HG02763 (cell line): ENCODE data around the gene SIVA1.

Experiments used
- ATAC-seq: cut with Tn5 transposase; IDR thresholded peaks from one replicate; pipeline ENCODE4 v1.9.1; 2021; ENCODE audit warnings: mild to moderate bottlenecking, moderate library complexity; ENCODE audit not compliant: unreplicated experiment

The SIVA1 gene

DNA sequence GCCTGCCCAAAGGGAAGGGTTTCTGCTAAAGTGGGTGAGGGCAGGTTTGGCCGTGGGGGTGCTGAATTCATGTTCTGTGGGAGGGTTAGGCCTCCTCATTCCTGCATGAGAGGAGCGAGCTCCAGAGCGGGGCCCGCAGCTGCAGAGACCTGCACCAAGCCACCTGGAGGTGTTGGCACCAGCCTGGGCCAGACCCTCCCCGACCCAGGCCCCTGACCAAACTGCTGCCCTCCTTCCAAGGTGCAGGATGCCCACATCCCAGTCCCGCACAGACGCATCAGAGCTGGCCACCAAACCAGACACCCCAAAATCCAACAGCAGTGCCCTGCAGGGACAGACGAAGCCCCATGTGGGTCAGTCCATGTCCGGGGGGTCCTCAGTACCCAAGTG is 18.4 kb upstream of the SIVA1 start:
- no peak for ATAC-seq

DNA sequence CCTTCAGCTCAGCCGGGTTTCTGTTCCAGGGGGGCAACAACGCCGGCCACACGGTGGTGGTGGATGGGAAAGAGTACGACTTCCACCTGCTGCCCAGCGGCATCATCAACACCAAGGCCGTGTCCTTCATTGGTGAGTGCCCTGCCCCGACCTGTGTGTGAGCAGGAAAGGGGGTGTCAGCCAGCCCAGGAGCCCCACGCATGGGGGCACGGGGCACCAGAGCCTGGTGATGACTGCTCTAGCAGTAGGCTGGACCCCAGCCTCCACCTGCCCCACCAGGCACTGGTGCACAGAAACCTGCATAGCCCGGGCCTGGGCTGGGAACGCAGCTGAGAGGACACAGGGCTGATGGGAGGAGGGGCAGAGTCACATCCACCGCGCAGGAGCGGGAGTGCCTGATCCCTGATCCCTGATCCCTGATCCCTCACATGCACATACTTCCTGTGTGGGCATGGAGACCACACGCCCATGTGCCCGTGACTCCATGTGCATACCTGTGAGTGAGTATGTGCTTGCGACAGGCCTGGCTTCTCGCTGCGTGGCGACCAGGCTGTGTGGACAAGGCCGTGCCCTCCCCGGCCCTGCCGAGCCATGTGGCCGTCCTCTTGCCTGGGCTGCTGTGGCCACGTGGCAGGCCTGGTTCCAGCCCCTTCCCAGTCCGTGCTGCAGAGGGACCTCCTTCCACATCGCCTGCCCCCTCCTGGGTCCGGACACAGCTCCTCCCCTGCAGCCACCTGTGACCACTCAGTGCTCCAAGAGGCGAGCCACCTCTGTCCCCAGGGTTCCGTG is 17.8 kb upstream of the SIVA1 start:
- no peak for ATAC-seq

DNA sequence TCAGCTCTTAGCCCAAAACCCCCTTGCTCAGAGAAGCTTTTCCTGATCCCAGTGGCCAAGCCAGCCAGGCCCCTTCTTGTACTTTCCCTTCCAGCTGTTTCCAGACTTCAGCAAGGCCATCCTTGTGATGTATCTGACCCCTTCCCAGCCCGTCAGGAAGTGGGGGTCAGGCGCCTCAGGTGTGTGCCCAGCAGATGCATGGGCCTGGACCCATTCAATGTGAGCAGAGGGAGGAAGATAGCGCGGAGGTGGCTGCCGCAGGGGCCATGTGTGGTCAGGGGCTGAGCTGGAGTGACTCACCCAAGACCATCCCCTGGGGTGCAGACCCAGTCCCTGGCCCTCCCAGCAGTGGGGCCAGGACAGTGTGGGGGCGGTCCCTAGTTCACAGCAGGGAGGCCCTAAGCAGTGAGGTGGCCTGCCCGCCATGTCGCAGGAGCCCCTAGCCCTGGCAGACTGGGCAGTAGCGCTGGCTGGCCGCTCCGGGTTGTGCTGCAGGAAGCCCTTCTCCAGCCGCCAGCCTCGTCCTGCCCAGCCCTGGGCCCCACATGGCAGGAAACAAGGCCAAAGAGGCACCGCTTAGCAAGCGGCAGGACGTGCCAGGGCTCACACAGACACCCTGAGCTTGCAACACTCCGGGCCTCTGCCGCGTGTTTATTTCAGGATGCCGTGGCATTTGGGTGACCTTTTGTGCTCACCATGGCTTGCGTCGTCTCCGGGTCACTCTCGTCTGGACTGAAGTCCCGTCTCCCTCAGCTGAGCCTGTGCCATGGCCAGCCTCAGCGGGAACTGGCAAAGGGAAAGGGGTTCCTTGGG is 16.9 kb upstream of the SIVA1 start:
- ATAC-seq = no peak

DNA sequence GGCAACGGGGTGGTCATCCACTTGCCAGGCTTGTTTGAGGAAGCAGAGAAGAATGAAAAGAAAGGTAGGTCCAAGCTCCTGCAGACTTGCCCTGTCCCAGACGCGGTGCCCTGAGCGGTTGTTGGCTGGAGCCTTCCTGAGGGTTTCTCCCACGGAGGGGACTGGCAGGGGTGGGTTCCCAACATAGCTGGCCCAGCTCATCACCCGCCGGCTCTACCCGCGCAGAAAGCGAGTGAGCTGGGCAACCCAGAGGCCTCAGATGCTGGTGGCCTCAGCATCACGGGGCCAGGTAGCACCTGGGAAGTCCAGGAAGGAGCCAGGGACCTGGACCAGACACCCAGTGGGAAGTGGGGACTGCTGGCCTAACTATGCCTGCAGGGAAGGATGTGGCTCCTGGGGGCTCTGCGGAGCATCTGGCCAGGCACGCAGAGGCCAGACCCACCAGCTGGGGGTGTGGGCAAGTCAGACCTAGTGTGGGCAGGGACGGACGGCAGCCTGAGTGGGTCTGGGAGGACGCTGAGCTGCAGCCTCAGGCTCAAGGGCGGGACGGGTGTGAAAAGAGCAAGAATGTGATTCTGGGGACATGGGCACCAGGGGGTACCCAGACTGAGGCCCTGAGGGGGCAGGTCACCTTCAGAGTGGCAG is 14.4 kb upstream of the SIVA1 start:
- ATAC-seq = no peak

DNA sequence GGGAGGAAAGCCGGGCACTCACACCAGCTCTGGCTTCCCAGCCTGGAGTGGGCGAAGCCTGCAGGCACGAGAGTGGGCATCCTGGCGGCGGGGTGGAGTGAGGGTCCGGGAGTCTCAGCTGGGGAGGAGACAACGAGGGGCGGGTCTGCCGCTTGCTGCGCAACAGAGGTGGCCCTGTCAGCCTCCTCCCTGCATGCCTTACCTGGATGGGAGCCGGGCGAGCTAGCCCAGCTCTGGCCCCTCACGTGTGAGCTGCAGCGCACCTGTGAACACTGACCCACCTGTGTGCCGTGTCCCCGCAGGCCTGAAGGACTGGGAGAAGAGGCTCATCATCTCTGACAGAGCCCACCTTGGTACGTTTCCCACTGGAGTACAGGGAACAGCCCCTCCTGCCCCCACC is 13.9 kb upstream of the SIVA1 start:
- no peak for ATAC-seq

DNA sequence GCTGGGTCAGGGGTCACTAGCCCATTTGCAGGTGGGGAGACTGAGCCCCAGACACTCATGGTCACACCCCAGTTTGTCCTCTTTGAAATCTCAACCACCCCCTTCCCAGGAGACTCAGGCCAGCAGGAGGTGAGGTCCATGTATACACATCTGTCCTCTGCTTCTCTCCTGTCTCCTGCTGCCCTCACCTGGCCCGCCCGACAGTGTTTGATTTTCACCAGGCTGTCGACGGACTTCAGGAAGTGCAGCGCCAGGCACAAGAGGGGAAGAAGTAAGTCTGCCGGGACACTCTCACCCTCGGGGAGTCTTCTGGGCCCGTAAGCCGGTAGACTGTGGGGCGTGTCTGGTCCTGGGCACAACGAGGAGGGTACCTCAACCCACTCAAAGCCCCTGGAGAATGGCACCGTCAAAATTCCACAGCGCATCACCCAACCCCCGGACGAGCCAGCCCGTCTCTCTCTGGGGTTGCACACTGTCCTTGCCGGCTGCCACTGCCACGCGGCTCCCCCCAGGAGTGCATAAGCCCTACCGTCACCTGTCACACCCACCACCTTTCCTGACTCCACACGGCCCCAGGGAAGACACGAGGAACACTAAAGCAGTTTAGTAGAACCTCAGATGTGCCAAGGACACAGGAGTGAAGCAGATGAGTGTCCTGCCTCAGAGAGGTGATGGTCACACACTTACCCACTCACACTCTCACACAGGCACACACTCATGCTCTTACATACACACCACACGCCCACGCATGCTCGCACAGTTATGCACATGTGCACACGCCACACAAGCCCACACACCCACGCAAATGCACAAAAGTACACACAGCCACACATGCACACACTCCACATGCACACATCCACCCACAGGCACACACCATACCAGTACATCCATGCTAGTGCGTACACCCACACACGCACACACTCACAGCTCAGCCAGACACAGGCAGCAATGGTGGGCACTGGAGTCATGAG is 13.1 kb upstream of the SIVA1 start:
- no peak for ATAC-seq

DNA sequence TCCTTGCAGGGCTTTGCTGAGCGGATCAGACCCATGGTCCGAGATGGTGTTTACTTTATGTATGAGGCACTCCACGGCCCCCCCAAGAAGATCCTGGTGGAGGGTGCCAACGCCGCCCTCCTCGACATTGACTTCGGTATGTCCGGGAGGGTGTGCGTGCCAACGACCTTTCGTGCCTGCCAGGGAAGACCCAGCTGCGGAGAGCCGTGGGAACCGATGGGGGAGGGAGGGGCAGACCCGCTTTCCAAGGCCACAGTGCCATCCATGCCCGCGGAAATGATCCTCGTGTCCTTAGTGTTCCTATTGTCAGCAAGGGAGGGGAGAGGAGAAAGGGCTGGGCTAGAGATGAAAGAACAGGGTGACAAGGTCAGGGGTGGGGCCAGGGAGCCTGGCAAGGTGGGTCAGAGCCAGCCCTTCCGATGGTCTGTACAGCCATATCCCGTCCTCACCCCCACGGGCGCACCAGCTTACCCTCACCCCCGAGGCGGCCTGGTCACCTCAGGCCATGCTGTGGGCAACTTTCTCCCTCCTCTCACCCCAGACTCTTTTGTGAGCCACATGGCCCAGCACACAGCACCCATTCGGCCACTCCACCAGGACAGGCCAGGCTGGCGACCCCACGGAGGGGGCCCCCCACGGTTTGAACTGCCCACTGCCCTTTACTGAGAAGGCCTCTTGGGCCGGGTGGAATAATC is 11.7 kb upstream of the SIVA1 start:
- ATAC-seq = no peak

DNA sequence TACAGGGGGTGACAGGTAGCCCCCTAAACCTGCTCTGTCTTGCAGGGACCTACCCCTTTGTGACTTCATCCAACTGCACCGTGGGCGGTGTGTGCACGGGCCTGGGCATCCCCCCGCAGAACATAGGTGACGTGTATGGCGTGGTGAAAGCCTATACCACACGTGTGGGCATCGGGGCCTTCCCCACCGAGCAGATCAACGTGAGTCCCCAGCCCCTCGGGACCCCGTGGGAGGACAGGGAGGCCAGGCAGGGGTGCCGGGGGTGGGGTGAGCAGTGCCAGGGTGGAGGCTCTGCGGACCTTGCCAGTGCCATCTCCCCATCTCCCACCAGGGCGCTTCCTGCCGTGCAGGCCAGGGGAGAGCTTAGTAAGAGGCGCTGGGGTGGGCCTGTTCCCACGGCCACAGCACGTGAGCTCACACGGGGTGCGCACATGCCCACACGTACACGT is 11.1 kb upstream of the SIVA1 start:
- no peak for ATAC-seq

DNA sequence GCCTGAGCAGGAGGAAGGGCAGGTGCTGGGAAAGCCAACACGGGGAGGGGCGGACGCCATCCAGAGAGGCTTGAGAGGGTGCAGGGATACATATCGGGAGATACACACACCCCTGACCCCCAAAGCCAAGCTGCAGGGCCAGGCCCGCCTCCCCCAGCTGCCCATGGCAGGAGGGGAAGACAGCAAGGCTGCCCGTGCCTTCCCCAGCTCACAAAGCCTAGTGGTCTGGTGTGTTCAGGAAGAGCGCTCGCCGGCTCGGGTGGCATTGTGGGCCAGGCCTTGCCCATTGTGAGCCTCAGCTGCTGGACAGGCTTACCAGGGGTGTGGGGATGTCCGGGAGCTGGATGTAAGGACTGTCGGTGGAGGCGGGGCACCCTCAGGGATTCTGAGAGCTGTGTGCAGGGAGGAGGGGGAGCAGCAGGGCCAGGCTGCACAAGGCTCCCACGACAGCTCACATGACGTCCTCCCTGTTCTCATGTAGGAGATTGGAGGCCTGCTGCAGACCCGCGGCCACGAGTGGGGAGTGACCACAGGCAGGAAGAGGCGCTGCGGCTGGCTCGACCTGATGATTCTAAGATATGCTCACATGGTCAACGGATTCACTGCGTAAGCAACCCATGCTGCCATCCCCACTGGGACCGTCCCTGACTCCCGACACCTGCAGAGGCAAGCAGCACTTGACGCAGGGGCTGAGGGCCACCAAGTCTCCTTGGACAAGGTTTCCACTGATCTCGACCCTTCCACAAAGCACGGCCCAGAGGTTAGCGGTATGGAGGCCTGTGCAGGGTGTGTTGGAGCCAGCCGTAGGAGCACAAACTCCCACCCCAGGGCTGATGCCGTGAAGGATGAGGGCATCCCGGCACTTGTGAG is 10.1 kb upstream of the SIVA1 start:
- ATAC-seq = no peak

DNA sequence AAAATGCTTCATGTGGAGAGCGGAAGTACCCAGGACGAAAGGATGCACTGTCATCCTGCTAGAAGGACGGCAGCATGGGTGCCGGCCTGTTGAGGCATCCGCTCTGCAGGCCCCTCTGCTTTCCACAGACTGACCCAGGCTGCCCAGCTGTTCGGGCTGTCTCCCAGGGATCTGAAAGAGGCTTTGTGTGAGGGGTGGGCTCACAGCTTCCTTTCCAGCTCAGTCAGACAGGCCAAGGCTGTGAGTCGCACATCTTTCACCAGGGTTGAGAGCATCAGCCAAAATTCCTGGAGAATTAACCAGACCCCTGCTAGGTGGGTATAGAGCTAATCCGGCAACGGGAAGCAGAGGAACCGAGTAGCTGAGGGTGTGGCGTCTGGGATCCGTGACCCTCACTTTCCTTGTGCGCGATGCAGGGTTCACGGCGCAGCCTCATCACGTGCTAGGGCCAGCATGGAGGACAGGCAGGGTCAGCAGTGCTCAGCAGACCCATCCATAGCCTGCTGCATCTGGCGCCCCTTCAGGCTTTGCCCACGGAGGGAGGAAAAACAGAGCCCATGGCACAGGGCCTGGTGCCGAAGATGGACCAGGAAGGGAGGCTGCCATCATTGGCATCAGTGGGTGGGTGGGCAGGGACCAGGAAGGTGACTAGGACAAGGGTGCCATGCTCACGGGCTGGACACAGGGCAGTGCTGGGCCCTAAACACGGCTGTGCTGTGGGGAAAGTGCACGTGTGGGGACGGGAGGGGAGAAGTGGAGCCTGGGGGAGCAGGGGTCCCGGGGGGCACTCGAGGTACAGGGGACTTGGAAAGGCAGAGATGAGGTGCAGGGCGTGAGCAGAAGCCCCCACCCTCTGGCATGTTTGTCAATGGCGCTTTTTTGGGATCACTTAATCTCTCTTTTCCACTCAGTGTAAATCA is 9.2 kb upstream of the SIVA1 start:
- ATAC-seq = no peak

DNA sequence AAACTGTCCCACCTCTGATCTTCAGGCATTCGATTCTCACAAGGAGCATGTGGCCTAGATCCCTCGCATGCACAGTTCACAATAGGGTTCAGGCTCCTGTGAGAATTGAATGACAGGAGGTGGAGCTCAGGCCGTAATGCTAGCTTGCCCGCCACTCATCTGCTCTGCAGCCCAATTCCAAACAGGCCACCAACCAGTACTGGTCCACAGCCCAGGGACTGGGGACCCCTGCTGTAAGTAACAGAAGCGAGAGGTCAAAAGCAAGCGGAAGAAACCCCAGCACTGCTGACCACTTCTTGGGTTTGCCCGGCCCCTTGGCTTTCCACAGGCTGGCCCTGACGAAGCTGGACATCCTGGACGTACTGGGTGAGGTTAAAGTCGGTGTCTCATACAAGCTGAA is 8.5 kb upstream of the SIVA1 start:
- ATAC-seq = no peak

DNA sequence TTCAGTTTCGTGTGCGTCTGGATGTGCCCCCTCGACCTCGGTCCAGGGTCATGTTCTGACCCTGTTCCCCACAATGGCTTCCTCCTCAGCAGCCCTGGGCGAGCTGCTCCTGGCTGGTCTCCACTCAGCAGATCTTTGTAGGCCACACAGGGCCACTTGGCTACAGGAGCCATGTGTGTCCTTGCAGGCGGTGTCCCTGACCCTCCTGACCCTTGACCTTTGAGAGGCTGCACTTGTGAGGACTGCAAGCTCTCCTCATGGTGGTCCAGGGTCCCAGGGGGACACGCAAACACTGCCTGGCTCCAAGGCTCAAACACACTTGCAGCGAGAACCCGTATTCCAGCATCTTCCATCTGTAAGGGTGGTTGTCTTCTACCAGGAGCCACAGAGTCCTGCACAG is 7.5 kb upstream of the SIVA1 start:
- ATAC-seq = no peak

DNA sequence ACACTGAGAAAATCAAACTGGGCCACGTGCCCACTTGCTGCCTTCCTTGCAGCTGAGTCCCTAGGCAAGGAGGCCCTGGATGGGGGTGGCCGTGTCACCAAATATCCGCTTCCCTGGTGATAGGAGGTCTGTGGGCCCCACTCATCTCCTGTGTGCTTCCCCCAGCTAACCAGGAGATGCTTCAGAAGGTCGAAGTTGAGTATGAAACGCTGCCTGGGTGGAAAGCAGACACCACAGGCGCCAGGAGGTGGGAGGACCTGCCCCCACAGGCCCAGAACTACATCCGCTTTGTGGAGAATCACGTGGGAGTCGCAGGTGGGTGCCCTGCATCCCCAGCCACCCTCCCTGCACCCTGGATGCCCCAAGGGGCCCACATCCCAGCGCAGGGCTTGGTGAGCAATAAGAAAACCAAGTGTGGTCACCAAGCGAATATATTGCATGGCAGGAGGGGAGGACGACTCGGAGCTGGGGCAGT is 6.8 kb upstream of the SIVA1 start:
- ATAC-seq = no peak

DNA sequence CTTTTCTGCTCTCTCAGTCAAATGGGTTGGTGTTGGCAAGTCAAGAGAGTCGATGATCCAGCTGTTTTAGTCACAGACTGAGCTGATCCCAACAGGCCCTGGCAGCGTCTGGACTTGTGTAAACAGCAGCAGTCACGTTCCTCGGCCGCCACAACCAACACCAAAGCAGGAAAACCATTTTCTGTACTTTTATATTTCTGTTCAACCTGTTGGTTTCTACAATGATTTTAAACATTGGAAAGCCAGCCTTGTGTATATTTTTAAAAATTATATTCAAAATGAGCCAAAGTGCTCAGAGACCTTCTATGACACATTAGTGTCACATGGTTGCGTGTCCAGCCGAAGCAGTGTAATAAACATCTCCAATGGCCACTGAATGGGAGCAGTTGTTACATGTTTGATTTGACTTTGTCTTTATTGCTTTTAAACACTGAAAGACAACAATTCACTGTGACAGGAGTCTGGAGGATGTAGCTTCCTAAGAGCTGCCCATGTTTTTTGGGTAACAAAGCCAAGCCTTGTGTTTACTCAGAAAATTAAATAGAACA is 5.9 kb upstream of the SIVA1 start:
- no peak for ATAC-seq

DNA sequence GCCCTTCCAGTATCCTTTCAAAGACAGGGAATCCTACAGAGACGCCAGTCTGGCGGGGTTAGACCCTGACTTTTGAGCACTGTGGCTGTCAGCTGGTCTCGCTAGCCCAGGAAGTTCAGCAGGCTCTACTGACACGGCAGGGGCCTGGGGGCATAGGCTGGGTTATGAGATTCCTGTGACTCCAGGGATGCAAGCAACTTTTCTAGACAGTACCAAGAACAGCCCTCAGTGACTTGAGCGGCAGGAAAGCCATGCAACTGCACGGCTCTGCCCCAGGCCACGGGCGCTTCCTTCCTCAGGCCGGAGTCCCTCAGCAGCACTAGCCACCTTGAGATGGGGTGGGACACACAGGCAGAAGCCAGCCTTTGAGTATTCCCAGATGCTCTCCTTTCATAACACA is 5.1 kb upstream of the SIVA1 start:
- ATAC-seq = no peak

DNA sequence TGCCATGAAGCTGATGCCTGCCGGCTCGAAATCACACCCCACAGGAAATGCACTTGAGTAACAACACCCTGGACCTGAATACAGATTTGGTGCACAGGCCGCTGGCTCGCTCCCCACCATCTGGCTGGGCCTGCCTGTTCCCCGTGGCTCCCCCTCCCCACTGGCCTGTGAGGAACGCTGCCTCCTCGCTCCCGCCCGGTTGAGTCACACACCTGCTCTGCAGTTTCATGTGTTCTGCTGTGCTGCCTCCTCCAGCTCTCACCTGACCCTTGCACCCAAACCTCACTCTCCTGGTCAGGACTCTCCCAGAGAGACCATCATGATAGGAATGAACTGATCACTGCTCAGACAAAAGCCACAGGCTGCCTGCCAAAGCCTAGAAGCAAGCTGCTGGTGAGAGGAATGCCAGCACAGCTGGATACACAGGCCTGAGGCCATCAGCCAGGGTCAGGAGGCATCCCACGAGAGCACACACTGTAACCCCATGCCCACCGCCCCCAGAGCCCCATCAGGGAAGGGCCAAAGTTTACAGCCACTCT is 3.8 kb upstream of the SIVA1 start:
- ATAC-seq = no peak

DNA sequence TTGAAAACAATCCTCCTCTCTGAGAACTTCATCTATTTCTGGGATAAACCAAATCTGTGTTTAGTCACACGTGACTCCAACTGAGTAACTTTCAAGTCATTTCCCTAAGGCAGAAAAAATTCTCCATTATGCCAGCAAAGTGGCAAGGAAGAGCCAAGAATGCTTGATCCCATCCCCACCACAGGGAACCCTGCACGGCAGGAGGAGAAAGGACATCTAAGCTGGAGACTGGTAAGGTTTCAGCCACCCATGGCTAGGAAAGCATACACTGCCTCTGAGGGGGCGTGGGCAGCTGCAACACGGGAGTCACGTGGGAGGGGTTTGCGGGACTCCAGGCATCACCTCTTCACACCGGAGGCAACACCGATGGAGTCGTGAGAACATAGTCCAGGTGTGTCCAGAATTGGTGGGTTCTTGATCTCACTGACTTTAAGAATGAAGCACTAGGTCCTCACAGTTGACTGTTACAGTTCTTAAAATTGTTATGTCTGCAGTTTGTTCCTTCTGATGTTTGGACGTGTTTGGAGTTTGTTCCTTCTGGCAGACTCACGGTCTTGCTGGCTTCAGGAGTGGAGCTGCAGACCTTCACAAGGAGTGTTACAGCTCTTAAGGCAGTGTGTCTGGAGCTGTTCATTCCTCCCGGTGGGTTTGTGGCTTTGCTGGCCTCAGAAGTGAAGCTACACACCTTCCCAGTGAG is 2.7 kb upstream of the SIVA1 start:
- no peak for ATAC-seq
